ENCODE results near the gene DTX4.

- TF ChIP-seq CTCF (tag by site-specific recombination; IDR thresholded peaks at IDR 0.05), result no peak
- TF ChIP-seq ZBTB6 (tag by site-specific recombination; IDR thresholded peaks at IDR 0.05), result no peak
- TF ChIP-seq ZNF600 (tag by site-specific recombination; IDR thresholded peaks at IDR 0.05), result no peak
- TF ChIP-seq TCF7L2 (IDR thresholded peaks at IDR 0.05; ENCODE audit: borderline replicate concordance, low read depth, low read length), result no peak
- TF ChIP-seq ZNF830 (tag by site-specific recombination; IDR thresholded peaks at IDR 0.05; ENCODE audit: low read depth), result no peak
- TF ChIP-seq GLI2 (tag by site-specific recombination; IDR thresholded peaks at IDR 0.05; ENCODE audit: borderline replicate concordance, low read depth), result no peak
- TF ChIP-seq ZNF155 (tag by site-specific recombination; IDR thresholded peaks at IDR 0.05), result no peak
- no peak for TF ChIP-seq ZNF555 (tag by site-specific recombination; conservative IDR thresholded peaks at IDR 0.05)
- no peak for TF ChIP-seq SP2 (tag by site-specific recombination; IDR thresholded peaks at IDR 0.05)
- TF ChIP-seq PRDM4 (tag by site-specific recombination; IDR thresholded peaks at IDR 0.05), result no peak
- no peak for TF ChIP-seq REST (tag by site-specific recombination; IDR thresholded peaks at IDR 0.05)
- TF ChIP-seq YY1 (tag by site-specific recombination; IDR thresholded peaks at IDR 0.05), result no peak
These were observed 14.2 kb downstream of the DTX4 start for GRCh38 chr11:59186130-59186594.

Data from HEK293 (cell line).